ENCODE measurements around the gene CMSS1.

Gene CMSS1

DNA sequence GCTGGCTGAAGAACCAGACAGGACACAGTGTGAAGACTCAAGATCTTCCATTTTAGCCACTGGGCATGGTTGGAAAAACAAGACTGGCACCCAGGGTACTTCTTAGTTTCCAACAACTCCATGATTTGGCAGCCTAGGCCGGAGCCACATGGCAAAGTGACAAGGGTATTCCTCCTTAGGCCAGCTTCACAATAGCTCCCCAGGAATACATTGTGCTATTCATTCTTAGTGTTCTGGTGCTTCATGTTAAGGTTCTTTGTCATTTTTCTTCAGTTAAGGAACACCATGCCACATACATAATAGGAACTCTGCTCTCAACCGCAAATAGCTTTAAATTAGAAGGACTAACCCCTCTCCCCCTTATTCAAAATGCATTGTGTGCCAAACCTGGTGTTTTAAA is 304.7 kb downstream of the CMSS1 start:
- Histone ChIP-seq H3K79me2 (ENCODE audit: control insufficient read depth, insufficient read depth, low read length, unreplicated experiment) (no peaks in the 10 kb centered on the region), H3K4me3 (ENCODE audit: low read depth, low read length) (no peak overlapping the region), H2AFZ (ENCODE audit: low read length, unreplicated experiment) (no peak overlapping the region), H3K27ac (ENCODE audit: low read depth, low read length) (no peak overlapping the region), H3K4me1 (ENCODE audit: control insufficient read depth, insufficient read depth, low read length, unreplicated experiment) (no peaks in the 10 kb centered on the region), H3K36me3 (ENCODE audit: insufficient read depth, low read length) (no peaks in the 10 kb centered on the region), H3K27me3 (ENCODE audit: insufficient read depth, low read length) (no peaks in the 10 kb centered on the region)

DNA sequence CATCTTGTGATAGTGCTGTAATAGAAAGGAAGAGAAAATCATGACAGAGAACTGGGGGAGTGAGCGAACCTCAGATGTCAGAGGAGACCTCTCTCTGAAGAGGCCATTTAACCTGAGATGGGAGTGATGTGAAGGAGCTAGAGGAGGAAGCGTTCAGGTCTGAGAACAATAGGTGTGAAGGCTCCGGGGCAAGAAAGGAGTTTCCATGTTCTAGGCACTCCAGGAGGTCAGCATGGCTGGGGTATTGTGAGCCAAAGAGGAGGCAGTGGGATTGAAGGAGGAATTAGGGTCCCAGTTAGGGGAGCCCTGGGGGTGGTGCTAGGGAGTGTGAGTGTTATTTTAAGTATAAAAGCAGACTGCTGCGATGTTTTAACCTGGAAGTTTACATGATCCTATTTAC is 305.4 kb downstream of the CMSS1 start:
- no peaks in the 10 kb centered on the region for H3K27me3 ChIP-seq (ENCODE audit: insufficient read depth, low read length)
- no peak overlapping the region for H2AFZ ChIP-seq (ENCODE audit: low read length, unreplicated experiment)
- no peak overlapping the region for H3K27ac ChIP-seq (ENCODE audit: low read depth, low read length)
- no peaks in the 10 kb centered on the region for H3K4me1 ChIP-seq (ENCODE audit: control insufficient read depth, insufficient read depth, low read length, unreplicated experiment)
- no peak overlapping the region for H3K4me3 ChIP-seq (ENCODE audit: low read depth, low read length)
- H3K79me2 ChIP-seq (ENCODE audit: control insufficient read depth, insufficient read depth, low read length, unreplicated experiment), result no peaks in the 10 kb centered on the region
- H3K36me3 ChIP-seq (ENCODE audit: insufficient read depth, low read length), result no peaks in the 10 kb centered on the region

DNA sequence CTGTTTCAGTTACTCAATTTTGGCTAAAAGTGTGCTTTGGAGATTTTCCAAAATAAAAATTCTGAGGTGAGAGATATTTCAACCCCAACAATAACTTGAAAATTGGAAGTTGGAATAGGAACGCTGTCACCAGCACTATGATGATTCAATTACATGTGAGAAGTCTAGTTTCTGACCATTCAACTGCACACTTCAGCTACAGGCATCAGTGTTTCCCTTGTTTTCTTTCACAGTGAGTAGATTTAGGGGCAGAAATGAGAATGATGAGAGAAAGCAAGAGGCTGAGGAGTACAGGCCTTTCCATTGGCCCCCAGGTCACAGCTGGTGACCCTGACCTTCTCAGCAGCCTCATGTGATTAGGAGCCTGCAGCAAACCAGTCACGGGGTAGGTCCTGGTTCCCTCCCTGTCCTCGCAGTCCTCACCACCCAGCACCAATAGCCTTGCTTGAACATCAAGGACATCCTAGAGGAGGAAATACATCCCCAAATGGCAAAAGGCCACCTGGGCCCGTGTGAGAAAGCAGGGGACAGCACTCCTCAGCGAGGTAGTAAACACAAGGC is 306.6 kb downstream of the CMSS1 start:
- Histone ChIP-seq H2AFZ (ENCODE audit: low read length, unreplicated experiment) (no peak overlapping the region), H3K27me3 (ENCODE audit: insufficient read depth, low read length) (no peaks in the 10 kb centered on the region), H3K27ac (ENCODE audit: low read depth, low read length) (no peak overlapping the region), H3K36me3 (ENCODE audit: insufficient read depth, low read length) (no peaks in the 10 kb centered on the region), H3K4me3 (ENCODE audit: low read depth, low read length) (no peak overlapping the region), H3K79me2 (ENCODE audit: control insufficient read depth, insufficient read depth, low read length, unreplicated experiment) (no peaks in the 10 kb centered on the region), H3K4me1 (ENCODE audit: control insufficient read depth, insufficient read depth, low read length, unreplicated experiment) (no peaks in the 10 kb centered on the region)

DNA sequence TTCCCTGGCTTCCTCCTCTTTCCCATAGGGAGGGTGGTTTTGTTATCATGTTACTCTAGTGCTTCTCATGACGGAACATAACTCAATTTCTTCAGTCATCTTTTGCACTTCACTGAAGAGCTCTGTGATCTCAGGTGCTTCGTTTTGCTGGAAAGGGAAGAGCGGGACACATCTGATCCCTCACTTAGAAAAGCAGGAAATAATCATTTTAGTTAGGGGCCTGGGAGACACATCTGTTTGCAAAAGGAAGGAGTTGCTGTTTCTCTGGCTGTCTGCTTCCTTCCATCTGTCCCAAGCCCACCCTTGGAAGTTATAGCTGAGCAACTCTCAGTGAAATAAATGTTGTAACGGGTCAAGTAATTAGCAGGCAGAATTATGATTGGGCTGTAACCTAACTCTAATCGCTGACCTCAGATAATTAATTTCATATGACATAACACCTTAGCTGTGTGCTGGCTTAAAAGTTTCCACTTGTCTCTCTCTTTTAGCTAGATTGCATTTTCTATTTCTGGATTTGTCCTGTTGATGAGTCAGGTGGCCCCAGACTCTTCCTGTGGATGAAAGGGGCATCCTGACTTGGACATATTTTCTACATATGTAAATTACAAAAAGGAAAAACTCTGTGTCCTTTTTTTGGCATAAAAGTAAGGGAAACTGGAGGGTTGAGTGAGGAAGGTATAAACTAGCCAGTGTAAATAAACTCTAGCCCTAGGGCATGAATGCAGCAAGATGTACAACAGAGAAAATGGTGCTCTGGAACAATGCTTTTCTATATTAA is 307.7 kb downstream of the CMSS1 start:
- no peak overlapping the region for H3K27ac ChIP-seq (ENCODE audit: low read depth, low read length)
- no peaks in the 10 kb centered on the region for H3K4me1 ChIP-seq (ENCODE audit: control insufficient read depth, insufficient read depth, low read length, unreplicated experiment)
- H3K79me2 ChIP-seq (ENCODE audit: control insufficient read depth, insufficient read depth, low read length, unreplicated experiment), result no peaks in the 10 kb centered on the region
- no peaks in the 10 kb centered on the region for H3K36me3 ChIP-seq (ENCODE audit: insufficient read depth, low read length)
- no peak overlapping the region for H2AFZ ChIP-seq (ENCODE audit: low read length, unreplicated experiment)
- no peak overlapping the region for H3K4me3 ChIP-seq (ENCODE audit: low read depth, low read length)
- H3K27me3 ChIP-seq (ENCODE audit: insufficient read depth, low read length), result no peaks in the 10 kb centered on the region

DNA sequence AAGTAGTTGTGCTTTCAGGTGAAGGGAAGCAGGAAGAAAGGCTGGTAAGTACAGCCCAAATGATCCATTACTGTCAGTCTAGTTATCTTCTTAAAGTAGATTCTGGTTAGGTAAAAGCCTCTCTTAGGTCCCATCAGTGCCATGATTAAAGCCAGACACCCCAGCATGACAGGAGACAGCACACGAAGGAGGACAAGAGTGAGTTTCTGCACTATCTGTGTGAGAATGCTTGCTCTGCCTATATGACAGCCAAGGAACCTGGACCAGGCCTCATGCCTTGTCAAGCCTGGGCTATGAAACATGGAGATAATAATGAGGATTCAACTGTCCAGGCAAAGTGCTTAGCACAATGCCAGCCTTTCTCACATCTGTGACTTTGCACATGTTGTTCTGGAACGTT is 310.1 kb downstream of the CMSS1 start:
- no peaks in the 10 kb centered on the region for H3K79me2 ChIP-seq (ENCODE audit: control insufficient read depth, insufficient read depth, low read length, unreplicated experiment)
- H2AFZ ChIP-seq (ENCODE audit: low read length, unreplicated experiment), result no peak overlapping the region
- no peak overlapping the region for H3K4me3 ChIP-seq (ENCODE audit: low read depth, low read length)
- H3K27ac ChIP-seq (ENCODE audit: low read depth, low read length), result no peak overlapping the region
- H3K4me1 ChIP-seq (ENCODE audit: control insufficient read depth, insufficient read depth, low read length, unreplicated experiment), result no peaks in the 10 kb centered on the region
- H3K27me3 ChIP-seq (ENCODE audit: insufficient read depth, low read length), result no peaks in the 10 kb centered on the region
- no peaks in the 10 kb centered on the region for H3K36me3 ChIP-seq (ENCODE audit: insufficient read depth, low read length)

DNA sequence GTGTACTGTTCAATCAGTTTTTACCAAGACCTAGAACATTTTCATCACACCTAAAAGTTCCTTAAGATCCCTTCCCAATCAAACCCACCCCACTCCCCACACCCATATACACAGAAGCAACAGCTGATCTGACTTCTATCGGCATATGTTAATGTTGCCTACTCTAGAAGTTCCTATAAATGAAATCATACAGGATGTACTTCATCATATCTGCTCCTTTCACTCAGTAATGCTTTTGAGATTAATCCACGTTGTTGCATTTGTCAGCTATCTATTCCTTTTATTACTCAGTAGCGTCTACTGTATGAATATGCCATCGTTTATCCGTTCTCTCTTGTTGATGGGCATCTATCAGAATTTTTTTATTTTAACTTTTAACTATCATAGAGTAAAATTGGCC is 310.9 kb downstream of the CMSS1 start:
- Histone ChIP-seq H3K79me2 (ENCODE audit: control insufficient read depth, insufficient read depth, low read length, unreplicated experiment) (no peaks in the 10 kb centered on the region), H3K36me3 (ENCODE audit: insufficient read depth, low read length) (no peaks in the 10 kb centered on the region), H3K27ac (ENCODE audit: low read depth, low read length) (no peak overlapping the region), H2AFZ (ENCODE audit: low read length, unreplicated experiment) (no peak overlapping the region), H3K4me3 (ENCODE audit: low read depth, low read length) (no peak overlapping the region), H3K4me1 (ENCODE audit: control insufficient read depth, insufficient read depth, low read length, unreplicated experiment) (no peaks in the 10 kb centered on the region), H3K27me3 (ENCODE audit: insufficient read depth, low read length) (no peaks in the 10 kb centered on the region)

DNA sequence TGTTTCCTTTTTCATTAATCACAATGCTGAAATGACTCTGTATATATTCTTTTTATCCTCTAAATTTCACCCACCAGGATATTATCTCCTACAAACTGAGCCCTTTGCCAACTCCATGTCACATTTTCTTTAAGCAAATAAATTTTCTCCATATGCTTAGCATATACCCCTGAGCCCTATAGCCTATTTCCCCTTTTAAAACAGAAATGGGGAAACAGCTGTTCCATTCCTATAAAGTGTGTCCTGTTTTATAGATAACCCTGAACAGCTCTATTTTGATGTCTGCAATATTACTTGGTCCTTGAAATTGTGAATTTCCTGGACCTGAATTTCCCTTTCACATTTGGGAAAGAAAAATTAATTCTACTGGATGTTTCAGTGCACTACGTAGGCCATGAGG is 312.3 kb downstream of the CMSS1 start:
- H3K27ac ChIP-seq (ENCODE audit: low read depth, low read length), result no peak overlapping the region
- H3K27me3 ChIP-seq (ENCODE audit: insufficient read depth, low read length), result no peaks in the 10 kb centered on the region
- no peak overlapping the region for H2AFZ ChIP-seq (ENCODE audit: low read length, unreplicated experiment)
- H3K4me3 ChIP-seq (ENCODE audit: low read depth, low read length), result no peak overlapping the region
- H3K79me2 ChIP-seq (ENCODE audit: control insufficient read depth, insufficient read depth, low read length, unreplicated experiment), result no peaks in the 10 kb centered on the region
- H3K36me3 ChIP-seq (ENCODE audit: insufficient read depth, low read length), result no peaks in the 10 kb centered on the region
- no peaks in the 10 kb centered on the region for H3K4me1 ChIP-seq (ENCODE audit: control insufficient read depth, insufficient read depth, low read length, unreplicated experiment)

DNA sequence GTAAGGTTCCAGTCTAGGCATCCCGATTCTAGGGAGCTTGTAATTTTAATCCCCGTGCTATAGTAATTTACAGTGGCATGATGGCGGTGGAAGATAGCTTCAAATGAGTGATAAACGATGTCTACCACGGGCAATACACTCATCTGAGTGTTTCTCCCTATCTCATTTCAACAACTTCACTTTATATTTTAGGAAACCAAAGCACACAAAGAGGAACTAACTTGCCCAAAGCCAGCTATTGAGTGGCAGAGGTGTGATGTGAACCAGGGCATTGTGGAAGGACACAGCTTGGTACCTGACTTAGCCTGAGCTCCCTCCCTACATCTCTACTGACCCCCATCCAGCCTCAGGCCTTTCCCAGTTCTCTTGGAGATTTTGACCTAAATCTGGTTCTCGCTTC is 313.6 kb downstream of the CMSS1 start:
- no peak overlapping the region for H3K4me3 ChIP-seq (ENCODE audit: low read depth, low read length)
- H3K4me1 ChIP-seq (ENCODE audit: control insufficient read depth, insufficient read depth, low read length, unreplicated experiment), result no peaks in the 10 kb centered on the region
- no peak overlapping the region for H3K27ac ChIP-seq (ENCODE audit: low read depth, low read length)
- H3K27me3 ChIP-seq (ENCODE audit: insufficient read depth, low read length), result no peaks in the 10 kb centered on the region
- H3K79me2 ChIP-seq (ENCODE audit: control insufficient read depth, insufficient read depth, low read length, unreplicated experiment), result no peaks in the 10 kb centered on the region
- no peaks in the 10 kb centered on the region for H3K36me3 ChIP-seq (ENCODE audit: insufficient read depth, low read length)
- no peak overlapping the region for H2AFZ ChIP-seq (ENCODE audit: low read length, unreplicated experiment)

DNA sequence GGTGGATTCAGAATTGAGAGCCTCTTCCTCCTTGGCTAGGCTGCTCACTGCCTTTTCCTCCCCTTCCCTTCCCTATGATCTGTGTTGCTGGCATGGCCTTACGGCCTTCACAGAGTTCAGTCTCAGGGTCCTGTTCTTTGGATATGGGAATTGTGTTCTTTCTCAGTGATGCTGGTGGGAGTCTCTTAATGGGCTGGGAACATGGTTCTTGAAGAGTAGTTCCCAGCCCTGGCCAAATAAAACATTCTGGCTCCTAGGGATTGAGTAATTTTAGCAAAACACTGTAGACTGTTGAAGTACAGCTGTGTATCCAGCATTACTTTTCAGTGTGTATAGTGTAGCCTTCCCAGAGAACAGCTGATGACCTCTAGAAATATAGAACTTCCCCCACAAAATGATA is 319.3 kb downstream of the CMSS1 start:
- H3K4me3 ChIP-seq (ENCODE audit: low read depth, low read length), result no peak overlapping the region
- no peaks in the 10 kb centered on the region for H3K79me2 ChIP-seq (ENCODE audit: control insufficient read depth, insufficient read depth, low read length, unreplicated experiment)
- peaks cover 5% of the 10 kb centered on the region; the same call in 1 of the 2 replicates for H3K36me3 ChIP-seq (ENCODE audit: insufficient read depth, low read length)
- no peak overlapping the region for H3K27ac ChIP-seq (ENCODE audit: low read depth, low read length)
- no peaks in the 10 kb centered on the region for H3K27me3 ChIP-seq (ENCODE audit: insufficient read depth, low read length)
- H3K4me1 ChIP-seq (ENCODE audit: control insufficient read depth, insufficient read depth, low read length, unreplicated experiment), result no peaks in the 10 kb centered on the region
- H2AFZ ChIP-seq (ENCODE audit: low read length, unreplicated experiment), result no peak overlapping the region

DNA sequence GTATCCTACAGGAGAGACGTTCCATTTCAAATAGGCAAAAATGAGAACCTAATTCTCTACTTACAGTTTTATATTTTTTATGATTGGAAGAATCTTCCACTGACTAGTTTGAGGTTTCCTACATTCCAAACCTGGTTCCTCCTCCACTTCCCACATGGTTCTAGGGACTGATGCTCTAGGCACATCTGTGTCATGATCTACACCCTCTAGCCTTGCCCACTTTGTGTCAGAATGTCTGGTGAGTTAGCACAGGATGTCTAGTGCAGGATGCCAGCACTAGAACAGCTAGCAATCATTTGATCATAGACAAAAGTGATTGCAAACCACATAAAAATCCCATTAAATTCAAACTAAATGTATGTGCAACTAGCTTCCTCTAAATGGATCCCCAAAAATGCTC is 323.3 kb downstream of the CMSS1 start:
- Histone ChIP-seq H3K27me3 (ENCODE audit: insufficient read depth, low read length) (no peaks in the 10 kb centered on the region), H3K36me3 (ENCODE audit: insufficient read depth, low read length) (peaks cover 10% of the 10 kb centered on the region), H3K4me3 (ENCODE audit: low read depth, low read length) (no peak overlapping the region), H2AFZ (ENCODE audit: low read length, unreplicated experiment) (no peak overlapping the region), H3K27ac (ENCODE audit: low read depth, low read length) (no peak overlapping the region), H3K4me1 (ENCODE audit: control insufficient read depth, insufficient read depth, low read length, unreplicated experiment) (no peaks in the 10 kb centered on the region), H3K79me2 (ENCODE audit: control insufficient read depth, insufficient read depth, low read length, unreplicated experiment) (no peaks in the 10 kb centered on the region)

DNA sequence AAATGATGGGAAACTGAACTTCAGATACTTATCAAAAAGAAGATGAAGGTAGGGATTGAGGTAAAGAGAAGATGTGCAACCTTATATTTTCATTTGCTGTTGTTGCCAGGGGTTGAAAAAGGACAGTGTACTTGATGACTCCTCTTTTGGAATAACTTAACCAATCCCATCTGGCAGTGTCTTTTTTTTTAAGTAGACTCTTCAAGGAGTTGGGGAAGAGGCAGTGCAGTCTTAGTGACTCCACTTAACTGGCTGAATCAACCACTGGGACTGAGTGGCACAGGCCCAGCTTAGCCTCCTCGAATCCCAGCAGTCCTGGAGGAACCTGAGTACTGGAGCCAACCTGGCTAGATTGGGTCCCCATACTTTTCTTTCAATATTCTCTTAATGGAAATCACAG is 323.9 kb downstream of the CMSS1 start:
- H3K27ac ChIP-seq (ENCODE audit: low read depth, low read length), result no peak overlapping the region
- H3K36me3 ChIP-seq (ENCODE audit: insufficient read depth, low read length), result peaks cover 10% of the 10 kb centered on the region
- no peaks in the 10 kb centered on the region for H3K27me3 ChIP-seq (ENCODE audit: insufficient read depth, low read length)
- H3K79me2 ChIP-seq (ENCODE audit: control insufficient read depth, insufficient read depth, low read length, unreplicated experiment), result no peaks in the 10 kb centered on the region
- no peak overlapping the region for H3K4me3 ChIP-seq (ENCODE audit: low read depth, low read length)
- H2AFZ ChIP-seq (ENCODE audit: low read length, unreplicated experiment), result no peak overlapping the region
- no peaks in the 10 kb centered on the region for H3K4me1 ChIP-seq (ENCODE audit: control insufficient read depth, insufficient read depth, low read length, unreplicated experiment)

Data from ACC112 (cell line).